IMR-90 (cell line): ENCODE measurements around the gene AGXT.

Experiments
- CEBPB ChIP-seq: IDR thresholded peaks from 2 replicates; pipeline ENCODE4 v1.6.1; 2012; ENCODE audit warnings: low read depth, low read length, improper control_type of control experiment
- CHD1 ChIP-seq: IDR thresholded peaks from 2 replicates; pipeline ENCODE4 v1.6.1; 2012; ENCODE audit warnings: low read depth, low read length, improper control_type of control experiment
- CTCF ChIP-seq: conservative IDR thresholded peaks from 2 replicates; pipeline ENCODE4 v1.5.1; 2012; ENCODE audit warnings: mild to moderate bottlenecking, low read depth, low read length, improper control_type of control experiment
- ELK1 ChIP-seq: fragments of 150-350 bp; IDR thresholded peaks from 2 replicates; pipeline ENCODE4 v1.6.1; 2016; ENCODE audit warnings: low read depth, mild to moderate bottlenecking, low read length, moderate library complexity, borderline replicate concordance
- MAFK ChIP-seq: IDR thresholded peaks from 2 replicates; pipeline ENCODE4 v1.6.1; 2012; ENCODE audit warnings: low read depth, low read length, improper control_type of control experiment
- MAZ ChIP-seq: IDR thresholded peaks from 2 replicates; pipeline ENCODE4 v1.6.1; 2012; ENCODE audit warnings: low read depth, mild to moderate bottlenecking, low read length, improper control_type of control experiment, moderate library complexity, borderline replicate concordance
- MXI1 ChIP-seq: IDR thresholded peaks from 2 replicates; pipeline ENCODE4 v1.6.1; 2012; ENCODE audit warnings: low read depth, mild to moderate bottlenecking, low read length, moderate library complexity, borderline replicate concordance
- NFE2L2 ChIP-seq: fragments of 150-350 bp; IDR thresholded peaks from 2 replicates; pipeline ENCODE4 v1.6.1; 2016; ENCODE audit warnings: low read depth, mild to moderate bottlenecking, low read length
- POLR2A ChIP-seq: IDR thresholded peaks from 2 replicates; pipeline ENCODE4 v1.6.1; 2012; ENCODE audit warnings: mild to moderate bottlenecking, low read depth, low read length
- RAD21 ChIP-seq: IDR thresholded peaks from 2 replicates; pipeline ENCODE4 v1.6.1; 2012; ENCODE audit warnings: low read length, improper control_type of control experiment
- RCOR1 ChIP-seq: IDR thresholded peaks from 2 replicates; pipeline ENCODE4 v1.6.1; 2012; ENCODE audit warnings: mild to moderate bottlenecking, low read length, improper control_type of control experiment; ENCODE audit not compliant: insufficient replicate concordance
- RFX5 ChIP-seq: IDR thresholded peaks from 2 replicates; pipeline ENCODE4 v1.8.0; 2012; ENCODE audit warnings: low read depth, mild to moderate bottlenecking, low read length, moderate library complexity
- SMC3 ChIP-seq: fragments of 150-350 bp; IDR thresholded peaks from 2 replicates; pipeline ENCODE4 v1.6.1; 2016; ENCODE audit warnings: low read depth, mild to moderate bottlenecking, antibody characterized with exemption, low read length, moderate library complexity
- USF2 ChIP-seq: fragments of 150-350 bp; IDR thresholded peaks from 2 replicates; pipeline ENCODE4 v1.6.1; 2017; ENCODE audit warnings: mild to moderate bottlenecking, antibody characterized with exemption, low read length, low read depth

- TF ChIP-seq CTCF = no peak
- TF ChIP-seq USF2 = no peak
- no peak for TF ChIP-seq POLR2A
- TF ChIP-seq SMC3 = no peak
- no peak for TF ChIP-seq MXI1
- TF ChIP-seq MAFK = no peak
- TF ChIP-seq CEBPB = no peak
- no peak for TF ChIP-seq RCOR1
- TF ChIP-seq RFX5 = no peak
- TF ChIP-seq ELK1 = no peak
- TF ChIP-seq NFE2L2 = no peak
- TF ChIP-seq MAZ = no peak
- TF ChIP-seq RAD21 = no peak
- no peak for TF ChIP-seq CHD1
Measured at GRCh38 chr2:240905176-240905781, 36.7 kb downstream of the AGXT start.
